GM21619 (cell line): ENCODE measurements around the gene SBSN.

ENCODE experiments used
- ATAC-seq: cut with Tn5 transposase; IDR thresholded peaks from one replicate; pipeline ENCODE4 v1.9.1; 2021; ENCODE audit not compliant: unreplicated experiment

The SBSN gene, protein sequence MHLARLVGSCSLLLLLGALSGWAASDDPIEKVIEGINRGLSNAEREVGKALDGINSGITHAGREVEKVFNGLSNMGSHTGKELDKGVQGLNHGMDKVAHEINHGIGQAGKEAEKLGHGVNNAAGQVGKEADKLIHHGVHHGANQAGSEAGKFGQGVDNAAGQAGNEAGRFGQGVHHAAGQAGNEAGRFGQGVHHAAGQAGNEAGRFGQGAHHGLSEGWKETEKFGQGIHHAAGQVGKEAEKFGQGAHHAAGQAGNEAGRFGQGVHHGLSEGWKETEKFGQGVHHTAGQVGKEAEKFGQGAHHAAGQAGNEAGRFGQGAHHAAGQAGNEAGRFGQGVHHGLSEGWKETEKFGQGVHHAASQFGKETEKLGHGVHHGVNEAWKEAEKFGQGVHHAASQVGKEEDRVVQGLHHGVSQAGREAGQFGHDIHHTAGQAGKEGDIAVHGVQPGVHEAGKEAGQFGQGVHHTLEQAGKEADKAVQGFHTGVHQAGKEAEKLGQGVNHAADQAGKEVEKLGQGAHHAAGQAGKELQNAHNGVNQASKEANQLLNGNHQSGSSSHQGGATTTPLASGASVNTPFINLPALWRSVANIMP

GRCh38 chr19:35528218-35529038, at the start of gene SBSN:
Gene SBSN (minus strand): TSS chr19:35528311. CDS start chr19:35528281, 30 bp downstream.
- no peak for ATAC-seq

GRCh38 chr19:35571406-35571965, 43.4 kb upstream of the SBSN start:
- ATAC-seq, result no peak

DNA sequence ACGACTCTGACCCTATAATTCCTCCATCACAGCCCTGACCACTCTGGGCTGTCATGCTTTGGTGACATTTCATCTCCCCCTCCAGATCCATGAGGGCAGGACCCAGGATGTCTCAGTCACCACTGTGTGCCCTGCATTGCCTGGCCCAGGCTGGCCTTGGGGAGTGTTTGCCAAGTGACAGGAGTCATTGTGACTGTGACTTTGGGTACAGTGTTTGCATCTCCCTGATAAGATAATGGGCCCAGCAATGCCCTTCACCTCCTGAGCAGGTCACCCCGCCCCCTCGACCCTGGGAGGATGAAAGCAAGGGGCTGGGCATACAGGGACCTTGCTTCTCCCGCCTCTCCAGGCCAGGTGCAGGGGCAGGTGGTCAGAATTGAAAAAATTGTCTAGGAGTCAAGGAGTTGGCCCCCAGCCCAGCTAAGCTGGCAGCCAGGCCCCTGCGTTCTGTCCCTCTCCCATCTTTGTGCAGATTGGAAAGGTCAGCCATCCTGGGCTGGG, 41.2 kb upstream of the SBSN start:
- ATAC-seq, result no peak

GRCh38 chr19:35566738-35567137, 38.6 kb upstream of the SBSN start:
- ATAC-seq, result no peak

DNA sequence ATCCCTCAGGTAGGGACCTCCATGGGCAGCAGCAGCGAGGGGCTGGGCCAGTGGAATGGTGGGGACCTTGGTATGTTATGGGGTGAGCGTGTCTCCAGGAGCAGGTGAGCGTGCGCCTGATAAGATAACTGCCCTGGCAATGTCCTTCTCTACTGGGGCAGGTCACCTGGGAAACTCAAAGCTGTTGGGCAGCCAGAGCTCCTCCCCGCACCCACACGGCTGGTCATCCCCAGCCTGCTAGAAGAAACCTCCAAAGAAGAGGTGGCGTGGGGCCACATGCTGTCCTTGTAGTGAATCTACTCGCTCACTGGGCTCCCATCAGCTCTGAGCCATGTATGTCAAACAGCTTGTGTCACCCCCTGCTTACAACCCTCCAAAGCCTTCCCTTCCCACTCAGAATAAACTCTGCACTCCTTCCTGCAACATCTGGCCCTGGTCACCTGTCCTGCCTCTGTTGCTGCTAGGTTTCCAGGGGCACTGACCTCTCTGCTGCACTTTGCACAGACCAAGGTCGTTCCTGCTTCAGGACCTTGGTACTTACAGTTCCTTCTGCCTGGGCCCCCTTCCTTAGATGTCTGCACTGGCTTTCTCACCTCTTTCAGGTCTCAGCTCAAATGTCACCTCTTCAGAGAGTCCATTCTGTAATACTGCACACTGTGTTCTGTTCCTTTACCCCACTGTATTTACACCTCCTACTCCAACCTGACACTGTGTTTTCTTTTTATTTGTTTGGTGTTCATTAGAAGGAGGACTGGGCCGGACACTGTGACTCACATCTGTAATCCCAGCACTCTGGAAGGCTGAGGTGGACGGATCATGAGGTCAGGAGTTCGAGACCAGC, 37.1 kb upstream of the SBSN start:
- ATAC-seq, result no peak

- no peak for ATAC-seq
These were observed 35.2 kb upstream of the SBSN start, which contains the start of gene ATP4A for GRCh38 chr19:35563207-35563829. Gene ATP4A (minus strand): TSS chr19:35563658. CDS start chr19:35563629, 29 bp downstream.

DNA sequence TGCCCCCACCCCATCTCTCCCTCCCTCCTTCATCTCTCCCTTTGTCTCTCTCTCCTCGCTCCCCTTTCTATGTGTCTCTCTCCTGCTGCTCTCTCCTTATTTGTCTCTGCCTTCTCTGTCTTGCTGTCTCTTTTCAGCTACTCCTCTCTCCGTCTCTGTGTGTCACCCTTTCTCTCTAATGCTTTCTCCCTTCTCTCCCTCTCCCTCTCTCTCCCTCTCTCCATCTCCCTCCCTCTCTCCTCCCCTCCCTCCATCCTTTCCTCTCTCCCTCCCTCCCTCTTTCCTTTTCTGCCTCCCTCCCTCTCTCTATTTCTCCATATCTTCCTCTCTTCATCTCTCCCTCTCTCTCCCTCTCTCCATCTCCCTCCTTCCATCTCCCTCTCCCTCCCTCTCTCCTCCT, 34.7 kb upstream of the SBSN start:
- no peak for ATAC-seq

DNA sequence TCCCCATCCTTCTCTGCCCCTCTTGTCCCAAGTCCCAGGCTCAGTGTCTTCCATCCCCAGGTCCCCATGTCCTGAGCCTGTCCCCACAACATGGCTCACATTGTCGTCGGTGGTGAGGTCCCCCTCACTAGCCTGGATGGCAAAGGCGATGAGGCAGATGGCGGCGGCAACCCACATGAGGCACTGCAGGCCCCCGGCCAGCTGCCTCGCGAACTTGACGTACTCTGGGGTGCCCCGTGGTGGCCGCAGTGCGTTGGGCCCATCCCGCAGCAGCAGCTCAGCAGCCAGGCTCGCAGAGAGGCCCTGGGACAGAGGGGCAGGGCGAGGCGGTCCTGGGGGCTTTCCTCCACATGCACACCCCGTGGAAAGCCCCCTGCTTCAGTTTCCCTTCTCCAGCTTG, 34.2 kb upstream of the SBSN start:
- ATAC-seq, result no peak

- no peak for ATAC-seq
These were observed 33.3 kb upstream of the SBSN start for GRCh38 chr19:35561436-35561835.

DNA sequence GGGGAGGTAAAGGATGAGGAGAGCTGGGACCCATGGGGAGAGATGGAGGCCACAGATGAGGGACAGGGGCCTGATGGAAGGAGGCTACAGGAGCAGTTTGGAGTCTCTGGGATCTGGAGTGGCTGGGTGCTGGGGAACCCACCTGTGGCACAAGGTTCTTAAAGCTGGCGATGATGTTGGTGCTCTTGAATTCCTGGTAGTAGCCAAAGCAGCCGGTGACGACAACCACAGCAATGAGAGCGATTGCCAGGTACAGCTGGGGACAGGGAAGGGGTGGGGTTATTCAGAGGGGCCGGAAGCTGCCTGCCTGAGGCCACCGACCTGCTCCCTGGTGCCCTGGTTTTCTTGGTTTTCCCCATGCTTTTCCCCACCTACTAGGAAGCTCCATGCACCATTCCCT, 32.6 kb upstream of the SBSN start:
- no peak for ATAC-seq

DNA sequence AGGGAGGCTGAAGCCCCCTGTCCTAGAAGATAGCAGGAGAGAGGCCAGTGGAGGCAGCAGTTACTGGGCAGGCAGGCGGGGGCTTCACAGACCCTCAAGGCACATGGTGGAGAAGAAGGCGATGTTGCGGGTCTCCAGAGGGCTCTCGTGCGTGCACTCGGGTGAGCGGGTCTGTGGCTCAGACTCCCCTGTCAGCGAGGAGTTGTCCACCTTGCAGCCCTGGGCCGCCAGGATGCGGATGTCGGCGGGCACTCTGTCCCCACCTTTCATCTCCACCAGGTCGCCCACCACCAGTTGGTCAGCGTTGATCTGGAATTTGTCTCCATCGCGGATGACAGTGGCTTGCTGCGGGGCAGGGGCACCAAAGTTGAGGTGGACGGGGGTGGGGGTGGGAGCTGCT, 32.2 kb upstream of the SBSN start:
- no peak for ATAC-seq

DNA sequence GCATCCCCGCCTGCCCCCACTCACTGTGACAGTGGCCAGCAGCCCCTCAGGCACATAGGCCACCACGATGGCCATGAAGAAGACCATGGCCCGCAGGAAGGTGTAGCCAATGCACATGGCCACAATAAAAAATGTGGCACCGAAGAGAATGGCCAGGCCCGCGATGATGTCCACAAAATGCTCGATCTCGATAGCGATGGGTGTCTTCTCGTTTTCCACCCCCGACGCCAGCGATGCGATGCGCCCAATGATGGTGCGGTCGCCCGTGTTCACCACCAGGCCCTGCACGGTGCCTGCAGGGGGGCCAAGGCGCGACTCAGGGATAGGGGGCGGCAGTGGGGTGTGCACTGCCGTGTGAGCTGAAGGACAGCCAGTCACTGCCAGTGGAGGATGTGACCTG, 31.7 kb upstream of the SBSN start:
- ATAC-seq, result no peak

- ATAC-seq, result peak; percentile 70
These were observed 31.2 kb upstream of the SBSN start for GRCh38 chr19:35559281-35559659.

GRCh38 chr19:35558400-35559280, 30.5 kb upstream of the SBSN start:
- no peak for ATAC-seq

- ATAC-seq, result no peak
These were observed 29.7 kb upstream of the SBSN start for GRCh38 chr19:35557539-35558399.

DNA sequence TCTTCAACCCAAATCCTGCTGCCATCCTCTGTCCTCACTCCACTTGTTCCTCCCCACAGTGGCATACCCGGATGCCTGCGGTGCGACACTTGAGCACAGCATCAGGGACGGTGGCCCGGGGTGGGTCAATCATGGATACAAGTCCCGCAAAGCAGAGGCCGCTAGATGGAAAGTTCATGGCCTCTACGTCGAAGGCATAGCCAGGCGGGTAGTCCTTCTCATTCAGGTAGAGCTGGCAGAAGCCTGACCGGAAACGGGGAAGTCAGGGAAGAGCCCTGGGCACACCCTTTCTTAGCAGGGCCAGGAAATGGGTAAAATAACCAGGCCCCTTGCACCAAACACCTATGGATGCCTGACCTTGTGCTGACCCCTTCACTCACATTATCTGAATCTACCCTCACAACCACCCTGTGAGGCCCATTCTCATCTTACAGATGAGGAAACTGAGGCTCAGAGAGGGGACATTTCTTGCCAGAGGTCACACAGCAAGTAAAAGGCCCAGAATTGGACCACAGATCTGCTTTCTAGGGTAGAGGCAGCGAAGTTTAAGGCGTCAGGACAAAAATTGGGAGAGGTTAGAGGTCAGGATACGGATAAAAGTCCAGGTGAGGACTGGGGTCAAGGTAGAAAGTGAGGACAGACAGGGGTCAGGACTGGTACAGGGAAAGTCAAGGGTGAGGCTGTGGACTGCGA, 28.9 kb upstream of the SBSN start:
- no peak for ATAC-seq

DNA sequence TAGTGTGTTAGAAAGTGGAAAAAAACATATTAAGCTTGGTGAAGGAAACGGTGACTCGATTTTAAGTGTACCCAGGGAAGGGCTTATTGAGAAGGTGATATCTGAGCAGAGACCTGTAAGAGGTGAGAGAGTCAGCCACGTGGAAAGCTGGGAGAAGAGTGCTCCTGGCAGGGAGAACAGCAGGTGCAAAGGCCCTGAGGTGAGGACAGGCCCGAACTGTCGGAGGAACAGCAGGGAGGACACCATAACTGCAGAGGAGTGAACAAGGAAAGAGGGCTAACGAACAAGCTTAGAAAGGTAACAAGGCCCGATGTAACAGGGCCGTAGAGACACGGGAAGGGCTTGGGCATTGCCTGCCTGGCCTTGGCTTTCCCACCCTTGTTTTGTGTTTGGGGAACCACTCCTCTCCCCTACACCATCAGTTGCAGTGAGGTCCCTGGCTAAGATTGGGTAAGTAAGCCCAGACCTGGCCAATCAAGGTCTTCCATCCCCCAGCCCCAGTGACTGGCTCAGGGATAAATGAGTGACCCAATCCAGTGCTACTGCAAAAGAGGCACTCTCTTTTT, 28.0 kb upstream of the SBSN start:
- no peak for ATAC-seq
